Adrenal gland (tissue), 5 donors: ENCODE data around the gene INHBC.
A peak's percentile ranks its signal among the peaks of the same experiment; 100 is the strongest.

ENCODE experiments used
- CTCF ChIP-seq, 6 experiments: fragments of 450-650 bp in 4 of 6; fragments of 200-600 bp in 2 of 6; sonication (generic) in 1 of 6; IDR thresholded peaks; 1 replicate in 5 of 6; 2 replicates in 1 of 6; pipeline versions ENCODE4 v1.5.1 to v1.8.0; 2016 to 2021; ENCODE audit warnings: antibody characterized with exemption in 6 of 6, mild to moderate bottlenecking in 2 of 6, moderate library complexity in 1 of 6
- POLR2A ChIP-seq, 2 donors: fragments of 450-650 bp; IDR thresholded peaks; one replicate each; pipeline ENCODE4 v1.6.1; 2017; ENCODE audit warnings: antibody characterized with exemption in 2 of 2, mild to moderate bottlenecking in 2 of 2, moderate library complexity in 1 of 2
- donor health status: DM: no; HTN: no; CAD: no.

GRCh38 chr12:57477710-57478681 is 43.4 kb downstream of the INHBC start:
- TF ChIP-seq CTCF (IDR thresholded peaks at IDR 0.05) = no peak
- peak in 1 of 2 donors; percentile 6 for TF ChIP-seq POLR2A (IDR thresholded peaks at IDR 0.05)
